ENCODE data around the gene CXCL3. TPM values are rescaled to one million over a fixed set of nuclear protein-coding genes. Genes with fewer than 3 reads are reported as not detected.

CXCL3 gene
- total RNA-seq, 1 experiment from 2014 or later: 0.23 TPM

DNA sequence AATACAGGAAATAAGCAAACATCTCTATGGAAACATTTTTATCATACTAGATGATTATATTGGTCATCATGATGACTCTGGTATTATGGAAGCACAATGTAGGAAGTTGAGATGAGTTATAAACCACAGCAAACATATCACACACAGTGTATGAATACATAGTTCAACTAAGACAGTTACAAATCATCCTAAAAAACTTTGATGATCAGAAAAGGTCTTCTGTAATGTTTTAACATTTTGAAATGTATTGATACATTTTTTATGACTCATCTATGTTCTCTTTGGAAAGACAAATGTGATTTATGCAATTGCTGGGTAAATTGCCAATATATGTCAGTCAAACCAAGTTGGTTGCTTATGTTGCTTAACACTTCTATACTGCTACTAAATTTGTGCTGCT is 4.8 kb downstream of the CXCL3 start:
- in situ Hi-C loops (cut with HindIII; ENCODE audit: low pct_unique_long_range_greater_than_20kb, low sequenced_read_pairs) (no loop called here), intact Hi-C loops (cut with micrococcal nuclease; ENCODE audit: unreplicated experiment) (no loop called here)
- TF ChIP-seq, protein P1, sequence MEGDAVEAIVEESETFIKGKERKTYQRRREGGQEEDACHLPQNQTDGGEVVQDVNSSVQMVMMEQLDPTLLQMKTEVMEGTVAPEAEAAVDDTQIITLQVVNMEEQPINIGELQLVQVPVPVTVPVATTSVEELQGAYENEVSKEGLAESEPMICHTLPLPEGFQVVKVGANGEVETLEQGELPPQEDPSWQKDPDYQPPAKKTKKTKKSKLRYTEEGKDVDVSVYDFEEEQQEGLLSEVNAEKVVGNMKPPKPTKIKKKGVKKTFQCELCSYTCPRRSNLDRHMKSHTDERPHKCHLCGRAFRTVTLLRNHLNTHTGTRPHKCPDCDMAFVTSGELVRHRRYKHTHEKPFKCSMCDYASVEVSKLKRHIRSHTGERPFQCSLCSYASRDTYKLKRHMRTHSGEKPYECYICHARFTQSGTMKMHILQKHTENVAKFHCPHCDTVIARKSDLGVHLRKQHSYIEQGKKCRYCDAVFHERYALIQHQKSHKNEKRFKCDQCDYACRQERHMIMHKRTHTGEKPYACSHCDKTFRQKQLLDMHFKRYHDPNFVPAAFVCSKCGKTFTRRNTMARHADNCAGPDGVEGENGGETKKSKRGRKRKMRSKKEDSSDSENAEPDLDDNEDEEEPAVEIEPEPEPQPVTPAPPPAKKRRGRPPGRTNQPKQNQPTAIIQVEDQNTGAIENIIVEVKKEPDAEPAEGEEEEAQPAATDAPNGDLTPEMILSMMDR (IDR thresholded peaks at IDR 0.05): no peak
- TF ChIP-seq, protein P2, sequence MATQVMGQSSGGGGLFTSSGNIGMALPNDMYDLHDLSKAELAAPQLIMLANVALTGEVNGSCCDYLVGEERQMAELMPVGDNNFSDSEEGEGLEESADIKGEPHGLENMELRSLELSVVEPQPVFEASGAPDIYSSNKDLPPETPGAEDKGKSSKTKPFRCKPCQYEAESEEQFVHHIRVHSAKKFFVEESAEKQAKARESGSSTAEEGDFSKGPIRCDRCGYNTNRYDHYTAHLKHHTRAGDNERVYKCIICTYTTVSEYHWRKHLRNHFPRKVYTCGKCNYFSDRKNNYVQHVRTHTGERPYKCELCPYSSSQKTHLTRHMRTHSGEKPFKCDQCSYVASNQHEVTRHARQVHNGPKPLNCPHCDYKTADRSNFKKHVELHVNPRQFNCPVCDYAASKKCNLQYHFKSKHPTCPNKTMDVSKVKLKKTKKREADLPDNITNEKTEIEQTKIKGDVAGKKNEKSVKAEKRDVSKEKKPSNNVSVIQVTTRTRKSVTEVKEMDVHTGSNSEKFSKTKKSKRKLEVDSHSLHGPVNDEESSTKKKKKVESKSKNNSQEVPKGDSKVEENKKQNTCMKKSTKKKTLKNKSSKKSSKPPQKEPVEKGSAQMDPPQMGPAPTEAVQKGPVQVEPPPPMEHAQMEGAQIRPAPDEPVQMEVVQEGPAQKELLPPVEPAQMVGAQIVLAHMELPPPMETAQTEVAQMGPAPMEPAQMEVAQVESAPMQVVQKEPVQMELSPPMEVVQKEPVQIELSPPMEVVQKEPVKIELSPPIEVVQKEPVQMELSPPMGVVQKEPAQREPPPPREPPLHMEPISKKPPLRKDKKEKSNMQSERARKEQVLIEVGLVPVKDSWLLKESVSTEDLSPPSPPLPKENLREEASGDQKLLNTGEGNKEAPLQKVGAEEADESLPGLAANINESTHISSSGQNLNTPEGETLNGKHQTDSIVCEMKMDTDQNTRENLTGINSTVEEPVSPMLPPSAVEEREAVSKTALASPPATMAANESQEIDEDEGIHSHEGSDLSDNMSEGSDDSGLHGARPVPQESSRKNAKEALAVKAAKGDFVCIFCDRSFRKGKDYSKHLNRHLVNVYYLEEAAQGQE (IDR thresholded peaks at IDR 0.05; ENCODE audit: insufficient read depth in 1 of 2, low read depth in 2 of 2, low read length in 1 of 2): no peak
- TF ChIP-seq TCF7L2 (IDR thresholded peaks at IDR 0.05; ENCODE audit: low read depth, low read length) (no peak), SIN3A (IDR thresholded peaks at IDR 0.05; ENCODE audit: borderline replicate concordance, insufficient read depth, low read depth, low read length) (no peak), POLR2AphosphoS5 (IDR thresholded peaks at IDR 0.05; ENCODE audit: low read depth, low read length) (no peak)
- Histone ChIP-seq H3K36me3 (ENCODE audit: control insufficient read depth, insufficient read depth, low read length) (no peaks in the 10 kb centered on the region), H3K27ac (ENCODE audit: low read length) (no peak overlapping the region), H3K4me3 (ENCODE audit: low read depth in 2 of 2, low read length in 2 of 2) (no peak overlapping the region), H3K27me3 (ENCODE audit: control insufficient read depth, insufficient read depth, low read length) (no peaks in the 10 kb centered on the region), H3K9me3 (ENCODE audit: control insufficient read depth, insufficient read depth, low read depth, low read length) (no peaks in the 10 kb centered on the region), H3K4me1 (ENCODE audit: control insufficient read depth, insufficient read depth, low read length) (no peaks in the 10 kb centered on the region)
- DNase-seq (ENCODE audit: low read depth, low spot score) (no peak), ATAC-seq (no peak)
- ChIA-PET CTCF (no interaction called here), POLR2A (no interaction called here)
- BruUV-seq (replicated peaks): no TSS peak

DNA sequence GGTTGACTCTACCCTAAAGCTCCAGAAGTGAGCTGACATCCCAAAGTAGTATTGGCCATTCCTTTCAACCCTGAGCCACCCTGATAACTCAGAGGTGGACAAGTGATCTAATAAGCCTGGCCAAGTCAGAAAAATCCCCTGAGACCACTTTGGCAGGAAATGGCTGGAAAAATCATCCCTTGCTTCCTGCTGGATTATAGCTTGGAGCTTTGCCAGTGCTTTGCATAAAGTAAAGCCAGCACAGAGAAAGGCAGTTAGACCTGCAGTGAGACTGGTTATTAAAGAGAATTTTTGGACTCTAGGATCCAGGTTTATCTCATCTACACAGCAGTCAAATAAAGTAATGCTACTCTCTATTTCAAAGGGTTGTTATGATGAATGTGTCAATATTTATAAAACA is 6.4 kb downstream of the CXCL3 start:
- ChIA-PET CTCF (no interaction called here), POLR2A (no interaction called here)
- Histone ChIP-seq H3K4me3 (ENCODE audit: low read depth in 2 of 2, low read length in 2 of 2) (no peak overlapping the region), H3K36me3 (ENCODE audit: control insufficient read depth, insufficient read depth, low read length) (no peaks in the 10 kb centered on the region), H3K9me3 (ENCODE audit: control insufficient read depth, insufficient read depth, low read depth, low read length) (no peaks in the 10 kb centered on the region), H3K27me3 (ENCODE audit: control insufficient read depth, insufficient read depth, low read length) (no peaks in the 10 kb centered on the region), H3K4me1 (ENCODE audit: control insufficient read depth, insufficient read depth, low read length) (no peaks in the 10 kb centered on the region), H3K27ac (ENCODE audit: low read length) (no peak overlapping the region)
- TF ChIP-seq TCF7L2 (IDR thresholded peaks at IDR 0.05; ENCODE audit: low read depth, low read length) (no peak), POLR2AphosphoS5 (IDR thresholded peaks at IDR 0.05; ENCODE audit: low read depth, low read length) (no peak), SIN3A (IDR thresholded peaks at IDR 0.05; ENCODE audit: borderline replicate concordance, insufficient read depth, low read depth, low read length) (no peak)
- TF ChIP-seq, protein P2 (IDR thresholded peaks at IDR 0.05; ENCODE audit: insufficient read depth in 1 of 2, low read depth in 2 of 2, low read length in 1 of 2): no peak
- TF ChIP-seq, protein P1 (IDR thresholded peaks at IDR 0.05): no peak
- intact Hi-C loops (cut with micrococcal nuclease; ENCODE audit: unreplicated experiment): no loop called here
- in situ Hi-C loops (cut with HindIII; ENCODE audit: low pct_unique_long_range_greater_than_20kb, low sequenced_read_pairs): no loop called here
- no peak for DNase-seq (ENCODE audit: low read depth, low spot score)
- no TSS peak for BruUV-seq (replicated peaks)
- ATAC-seq: no peak

Measured in Panc1 (cell line).